Measurements from ENCODE around the gene CRYL1.

GRCh38 chr13:20370815-20371421, 154.7 kb downstream of the CRYL1 start:
- no peak for TF ChIP-seq CTCF (IDR thresholded peaks at IDR 0.05)
- TF ChIP-seq ZFX (IDR thresholded peaks at IDR 0.05; ENCODE audit: borderline replicate concordance): no peak
